Central memory CD8-positive, alpha-beta T cell (primary cell): ENCODE results near the gene RAVER1.
A peak's percentile ranks its signal among the peaks of the same experiment; 100 is the strongest.
"Not testable (repeated sequence)": the region's sequence is repeated elsewhere in the genome, so short reads cannot be mapped to it uniquely, and the experiment has no call there.

Experiments
- ATAC-seq: fragments of 150-1000 bp; cut with Tn5 transposase; replicated peaks from 2 replicates; pipeline ENCODE4 v1.10.0; 2022; ENCODE audit warnings: mild to moderate bottlenecking, moderate FRiP score, moderate number of reproducible peaks; ENCODE audit not compliant: poor library complexity, severe bottlenecking; ENCODE audit errors: extremely low read depth
- DNase-seq, 2 donors: peaks; one replicate each; pipeline ENCODE4 v3.0.0; 2021; ENCODE audit warnings: low spot score in 2 of 2
- H3K27ac Mint-ChIP-seq: one replicate; pipeline ENCODE4 v1.8.0; 2022; ENCODE audit warnings: low read depth, mild to moderate bottlenecking, moderate library complexity, mixed read lengths
- H3K27me3 Mint-ChIP-seq: one replicate; pipeline ENCODE4 v1.8.0; 2022; ENCODE audit warnings: mixed read lengths
- H3K36me3 Mint-ChIP-seq: one replicate; pipeline ENCODE4 v1.8.0; 2022; ENCODE audit warnings: mild to moderate bottlenecking, moderate library complexity, mixed read lengths; ENCODE audit not compliant: insufficient read depth
- H3K4me1 Mint-ChIP-seq: one replicate; pipeline ENCODE4 v1.8.0; 2022; ENCODE audit warnings: mixed read lengths
- H3K4me3 Mint-ChIP-seq: one replicate; pipeline ENCODE4 v1.8.0; 2022; ENCODE audit warnings: mild to moderate bottlenecking, moderate library complexity, mixed read lengths
- H3K9me3 Mint-ChIP-seq: one replicate; pipeline ENCODE4 v1.8.0; 2022; ENCODE audit warnings: mixed read lengths

RAVER1 gene

DNA sequence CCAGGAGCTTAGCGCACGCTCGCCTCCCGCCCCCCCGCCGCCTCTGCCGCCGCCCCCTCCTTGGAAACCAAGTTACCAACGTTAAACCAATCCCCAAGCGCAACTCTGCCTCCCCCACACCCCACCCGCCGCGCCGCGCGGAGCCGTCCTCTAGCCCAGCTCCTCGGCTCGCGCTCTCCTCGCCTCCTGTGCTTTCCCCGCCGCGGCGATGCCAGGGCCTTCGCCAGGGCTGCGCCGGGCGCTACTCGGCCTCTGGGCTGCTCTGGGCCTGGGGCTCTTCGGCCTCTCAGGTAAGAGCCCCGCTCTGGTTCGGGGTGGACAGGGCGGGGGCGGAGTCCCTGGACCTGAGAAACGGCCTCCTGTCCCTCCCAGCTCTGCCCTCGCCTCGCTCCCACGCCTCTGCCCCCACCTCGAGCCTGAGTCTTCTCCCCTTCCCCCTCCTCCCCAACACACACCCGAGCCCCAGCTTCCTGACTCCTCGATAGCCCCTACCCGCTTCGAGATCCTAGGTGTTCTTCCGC, 43.4 kb downstream of the RAVER1 start, which contains the start of gene ICAM5:
Gene ICAM5, plus strand, starts transcription at position 117 of the 521 bp plus-strand sequence. Its CDS starts 92 bp downstream, at position 209.
- Mint-ChIP-seq H3K4me1 (peaks cover 55% of the 10 kb centered on the region), H3K9me3 (no peaks in the 10 kb centered on the region), H3K27ac (peak within 1 kb of the TSS; percentile 92), H3K4me3 (peak within 1 kb of the TSS; percentile 87), H3K27me3 (peaks cover 62% of the 10 kb centered on the region), H3K36me3 (peaks cover 28% of the 10 kb centered on the region)
- ATAC-seq, result peak; percentile 31
- DNase-seq, result no peak

DNA sequence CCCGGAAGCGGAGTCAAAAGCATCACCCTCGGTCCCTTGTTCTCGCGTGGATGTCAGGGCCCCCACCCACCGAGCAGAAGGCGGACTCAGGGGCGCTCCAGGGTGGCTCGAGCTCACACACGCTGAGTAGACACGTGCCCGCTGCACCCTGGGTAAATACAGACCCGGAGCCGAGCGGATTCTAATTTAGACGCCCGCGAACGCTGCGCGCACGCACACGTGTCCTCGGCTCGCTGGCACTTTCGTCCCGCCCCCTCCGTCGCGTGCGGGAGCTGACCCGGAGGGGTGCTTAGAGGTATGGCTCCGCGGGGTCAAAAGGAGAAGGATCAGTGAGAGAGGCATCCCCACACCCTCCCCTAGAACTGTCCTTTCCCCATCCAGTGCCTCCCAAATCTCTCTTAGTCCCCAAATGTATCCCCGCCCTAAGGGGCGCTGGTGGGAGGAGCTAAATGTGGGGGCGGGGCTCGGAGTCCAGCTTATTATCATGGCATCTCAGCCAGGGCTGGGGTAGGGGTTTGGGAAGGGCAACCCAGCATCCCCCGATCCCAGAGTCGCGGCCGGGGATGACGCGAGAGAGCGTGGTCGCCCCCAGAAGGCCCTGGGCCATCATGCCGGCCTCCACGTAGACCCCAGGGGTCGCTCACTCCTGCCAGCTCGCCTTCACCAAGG, 44.0 kb downstream of the RAVER1 start:
- DNase-seq, result peak; percentile 48 to 64
- ATAC-seq, result peak; percentile 75
- no peak overlapping the region for H3K27ac Mint-ChIP-seq
- H3K4me3 Mint-ChIP-seq, result peak overlapping the region; percentile 87
- H3K36me3 Mint-ChIP-seq, result peaks cover 32% of the 10 kb centered on the region
- peaks cover 62% of the 10 kb centered on the region for H3K27me3 Mint-ChIP-seq
- peaks cover 55% of the 10 kb centered on the region for H3K4me1 Mint-ChIP-seq
- H3K9me3 Mint-ChIP-seq, result no peaks in the 10 kb centered on the region

DNA sequence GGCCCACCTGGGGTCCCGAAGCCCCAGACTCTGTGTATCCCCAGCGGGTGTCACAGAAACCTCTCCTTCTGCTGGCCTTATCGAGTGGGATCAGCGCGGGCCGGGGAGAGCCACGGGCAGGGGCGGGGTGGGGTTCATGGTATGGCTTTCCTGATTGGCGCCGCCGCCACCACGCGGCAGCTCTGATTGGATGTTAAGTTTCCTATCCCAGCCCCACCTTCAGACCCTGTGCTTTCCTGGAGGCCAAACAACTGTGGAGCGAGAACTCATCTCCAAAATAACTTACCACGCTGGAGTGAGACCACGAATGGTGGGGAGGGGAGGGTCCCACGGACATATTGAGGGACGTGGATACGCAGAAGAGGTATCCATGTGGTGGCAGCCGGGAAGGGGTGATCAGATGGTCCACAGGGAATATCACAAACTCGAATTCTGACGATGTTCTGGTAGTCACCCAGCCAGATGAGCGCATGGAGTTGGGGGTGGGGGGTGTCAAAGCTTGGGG, 44.6 kb downstream of the RAVER1 start:
- no peak overlapping the region for H3K27ac Mint-ChIP-seq
- H3K27me3 Mint-ChIP-seq, result peaks cover 62% of the 10 kb centered on the region
- no peak for DNase-seq

DNA sequence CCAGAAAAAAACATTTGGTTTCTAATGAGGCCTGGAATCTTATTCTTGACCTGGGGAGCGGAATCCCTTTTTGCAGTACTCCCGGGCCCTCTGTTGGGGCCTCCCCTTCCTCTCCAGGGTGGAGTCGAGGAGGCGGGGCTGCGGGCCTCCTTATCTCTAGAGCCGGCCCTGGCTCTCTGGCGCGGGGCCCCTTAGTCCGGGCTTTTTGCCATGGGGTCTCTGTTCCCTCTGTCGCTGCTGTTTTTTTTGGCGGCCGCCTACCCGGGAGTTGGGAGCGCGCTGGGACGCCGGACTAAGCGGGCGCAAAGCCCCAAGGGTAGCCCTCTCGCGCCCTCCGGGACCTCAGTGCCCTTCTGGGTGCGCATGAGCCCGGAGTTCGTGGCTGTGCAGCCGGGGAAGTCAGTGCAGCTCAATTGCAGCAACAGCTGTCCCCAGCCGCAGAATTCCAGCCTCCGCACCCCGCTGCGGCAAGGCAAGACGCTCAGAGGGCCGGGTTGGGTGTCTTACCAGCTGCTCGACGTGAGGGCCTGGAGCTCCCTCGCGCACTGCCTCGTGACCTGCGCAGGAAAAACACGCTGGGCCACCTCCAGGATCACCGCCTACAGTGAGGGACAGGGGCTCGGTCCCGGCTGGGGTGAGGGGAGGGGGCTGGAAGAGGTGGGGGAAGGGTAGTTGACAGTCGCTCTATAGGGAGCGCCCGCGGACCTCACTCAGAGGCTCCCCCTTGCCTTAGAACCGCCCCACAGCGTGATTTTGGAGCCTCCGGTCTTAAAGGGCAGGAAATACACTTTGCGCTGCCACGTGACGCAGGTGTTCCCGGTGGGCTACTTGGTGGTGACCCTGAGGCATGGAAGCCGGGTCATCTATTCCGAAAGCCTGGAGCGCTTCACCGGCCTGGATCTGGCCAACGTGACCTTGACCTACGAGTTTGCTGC, 46.3 kb downstream of the RAVER1 start, which contains the start of gene ICAM4:
Gene ICAM4, plus strand, starts transcription at position 153 of the 935 bp plus-strand sequence. Its CDS starts 58 bp downstream, at position 211.
- H3K4me3 Mint-ChIP-seq, result peak within 1 kb of the TSS; percentile 40
- ATAC-seq, result no peak
- no peak for DNase-seq
- peaks cover 45% of the 10 kb centered on the region for H3K27me3 Mint-ChIP-seq
- H3K27ac Mint-ChIP-seq, result no peak within 1 kb of the TSS
- H3K9me3 Mint-ChIP-seq, result no peaks in the 10 kb centered on the region
- peaks cover 37% of the 10 kb centered on the region for H3K36me3 Mint-ChIP-seq
- H3K4me1 Mint-ChIP-seq, result peaks cover 43% of the 10 kb centered on the region

More for the DNA sequence above, 44.6 kb downstream of the RAVER1 start:
- H3K4me3 Mint-ChIP-seq, result peak overlapping the region; percentile 87
- no peaks in the 10 kb centered on the region for H3K9me3 Mint-ChIP-seq
- peaks cover 32% of the 10 kb centered on the region for H3K36me3 Mint-ChIP-seq
- ATAC-seq, result no peak
- H3K4me1 Mint-ChIP-seq, result peaks cover 55% of the 10 kb centered on the region

DNA sequence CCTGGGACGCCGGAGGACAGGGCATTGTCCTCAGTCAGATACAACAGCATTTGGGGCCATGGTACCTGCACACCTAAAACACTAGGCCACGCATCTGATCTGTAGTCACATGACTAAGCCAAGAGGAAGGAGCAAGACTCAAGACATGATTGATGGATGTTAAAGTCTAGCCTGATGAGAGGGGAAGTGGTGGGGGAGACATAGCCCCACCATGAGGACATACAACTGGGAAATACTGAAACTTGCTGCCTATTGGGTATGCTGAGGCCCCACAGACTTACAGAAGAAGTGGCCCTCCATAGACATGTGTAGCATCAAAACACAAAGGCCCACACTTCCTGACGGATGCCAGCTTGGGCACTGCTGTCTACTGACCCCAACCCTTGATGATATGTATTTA, 47.9 kb downstream of the RAVER1 start:
- H3K27ac Mint-ChIP-seq, result no peak overlapping the region

DNA sequence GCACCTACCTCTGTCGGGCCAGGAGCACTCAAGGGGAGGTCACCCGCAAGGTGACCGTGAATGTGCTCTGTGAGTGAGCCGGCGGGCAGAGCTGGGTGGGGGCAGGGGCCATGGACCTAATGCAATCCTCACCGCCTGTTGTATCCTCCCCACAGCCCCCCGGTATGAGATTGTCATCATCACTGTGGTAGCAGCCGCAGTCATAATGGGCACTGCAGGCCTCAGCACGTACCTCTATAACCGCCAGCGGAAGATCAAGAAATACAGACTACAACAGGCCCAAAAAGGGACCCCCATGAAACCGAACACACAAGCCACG, 48.4 kb downstream of the RAVER1 start:
- no peak for ATAC-seq
- DNase-seq, result no peak
- peaks cover 25% of the 10 kb centered on the region for H3K4me1 Mint-ChIP-seq
- H3K4me3 Mint-ChIP-seq, result no peak overlapping the region
- H3K27me3 Mint-ChIP-seq, result peaks cover 24% of the 10 kb centered on the region
- H3K36me3 Mint-ChIP-seq, result peaks cover 38% of the 10 kb centered on the region
- H3K9me3 Mint-ChIP-seq, result no peaks in the 10 kb centered on the region
- H3K27ac Mint-ChIP-seq, result no peak overlapping the region

More for the DNA sequence above, 47.9 kb downstream of the RAVER1 start:
- DNase-seq (no peak), ATAC-seq (no peak)
- peaks cover 27% of the 10 kb centered on the region for H3K4me1 Mint-ChIP-seq
- H3K4me3 Mint-ChIP-seq, result no peak overlapping the region
- H3K27me3 Mint-ChIP-seq, result peaks cover 29% of the 10 kb centered on the region
- H3K9me3 Mint-ChIP-seq, result no peaks in the 10 kb centered on the region
- H3K36me3 Mint-ChIP-seq, result peaks cover 37% of the 10 kb centered on the region

DNA sequence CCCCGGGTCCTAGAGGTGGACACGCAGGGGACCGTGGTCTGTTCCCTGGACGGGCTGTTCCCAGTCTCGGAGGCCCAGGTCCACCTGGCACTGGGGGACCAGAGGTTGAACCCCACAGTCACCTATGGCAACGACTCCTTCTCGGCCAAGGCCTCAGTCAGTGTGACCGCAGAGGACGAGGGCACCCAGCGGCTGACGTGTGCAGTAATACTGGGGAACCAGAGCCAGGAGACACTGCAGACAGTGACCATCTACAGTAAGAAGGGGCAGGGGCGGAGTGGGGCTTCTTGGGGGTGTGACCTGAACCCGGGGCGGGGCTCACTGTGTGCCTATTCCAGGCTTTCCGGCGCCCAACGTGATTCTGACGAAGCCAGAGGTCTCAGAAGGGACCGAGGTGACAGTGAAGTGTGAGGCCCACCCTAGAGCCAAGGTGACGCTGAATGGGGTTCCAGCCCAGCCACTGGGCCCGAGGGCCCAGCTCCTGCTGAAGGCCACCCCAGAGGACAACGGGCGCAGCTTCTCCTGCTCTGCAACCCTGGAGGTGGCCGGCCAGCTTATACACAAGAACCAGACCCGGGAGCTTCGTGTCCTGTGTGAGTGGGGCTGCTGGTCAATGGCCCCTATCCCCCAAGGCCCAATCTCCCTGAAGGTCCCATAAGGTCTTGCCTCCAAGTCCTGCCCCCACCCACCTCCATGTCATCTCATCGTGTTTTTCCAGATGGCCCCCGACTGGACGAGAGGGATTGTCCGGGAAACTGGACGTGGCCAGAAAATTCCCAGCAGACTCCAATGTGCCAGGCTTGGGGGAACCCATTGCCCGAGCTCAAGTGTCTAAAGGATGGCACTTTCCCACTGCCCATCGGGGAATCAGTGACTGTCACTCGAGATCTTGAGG, 49.0 kb downstream of the RAVER1 start:
- DNase-seq (no peak), ATAC-seq (no peak)
- Mint-ChIP-seq H3K4me3 (no peak overlapping the region), H3K9me3 (no peaks in the 10 kb centered on the region), H3K36me3 (peaks cover 41% of the 10 kb centered on the region), H3K4me1 (peaks cover 29% of the 10 kb centered on the region), H3K27me3 (peaks cover 19% of the 10 kb centered on the region), H3K27ac (no peak overlapping the region)

DNA sequence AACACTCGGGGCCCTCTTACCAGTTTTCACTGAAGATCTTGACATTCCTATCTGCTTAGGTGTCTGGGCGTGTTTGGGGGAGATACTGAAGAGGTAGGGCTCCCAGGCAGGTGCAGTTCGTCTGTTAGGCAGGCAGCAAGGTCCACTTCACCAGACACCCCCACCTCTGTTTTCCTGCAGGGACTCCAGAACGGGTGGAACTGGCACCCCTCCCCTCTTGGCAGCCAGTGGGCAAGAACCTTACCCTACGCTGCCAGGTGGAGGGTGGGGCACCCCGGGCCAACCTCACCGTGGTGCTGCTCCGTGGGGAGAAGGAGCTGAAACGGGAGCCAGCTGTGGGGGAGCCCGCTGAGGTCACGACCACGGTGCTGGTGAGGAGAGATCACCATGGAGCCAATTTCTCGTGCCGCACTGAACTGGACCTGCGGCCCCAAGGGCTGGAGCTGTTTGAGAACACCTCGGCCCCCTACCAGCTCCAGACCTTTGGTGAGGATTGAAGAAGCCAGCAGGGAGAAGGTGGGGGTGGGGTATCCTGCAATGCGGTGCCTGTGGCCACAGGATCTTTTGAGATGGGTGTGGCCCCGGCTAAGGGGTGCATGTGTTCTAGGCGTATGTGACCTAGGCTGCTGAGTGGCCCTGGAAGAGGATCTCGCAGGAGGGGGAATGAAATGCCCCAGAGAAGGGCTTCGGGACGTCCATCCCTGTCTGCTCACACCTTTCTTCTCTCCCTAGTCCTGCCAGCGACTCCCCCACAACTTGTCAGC, 49.8 kb downstream of the RAVER1 start:
- no peaks in the 10 kb centered on the region for H3K9me3 Mint-ChIP-seq
- no peak for ATAC-seq
- no peak overlapping the region for H3K27ac Mint-ChIP-seq
- H3K36me3 Mint-ChIP-seq, result peaks cover 42% of the 10 kb centered on the region
- no peak overlapping the region for H3K4me3 Mint-ChIP-seq
- H3K27me3 Mint-ChIP-seq, result peaks cover 11% of the 10 kb centered on the region
- no peak for DNase-seq
- peaks cover 27% of the 10 kb centered on the region for H3K4me1 Mint-ChIP-seq

DNA sequence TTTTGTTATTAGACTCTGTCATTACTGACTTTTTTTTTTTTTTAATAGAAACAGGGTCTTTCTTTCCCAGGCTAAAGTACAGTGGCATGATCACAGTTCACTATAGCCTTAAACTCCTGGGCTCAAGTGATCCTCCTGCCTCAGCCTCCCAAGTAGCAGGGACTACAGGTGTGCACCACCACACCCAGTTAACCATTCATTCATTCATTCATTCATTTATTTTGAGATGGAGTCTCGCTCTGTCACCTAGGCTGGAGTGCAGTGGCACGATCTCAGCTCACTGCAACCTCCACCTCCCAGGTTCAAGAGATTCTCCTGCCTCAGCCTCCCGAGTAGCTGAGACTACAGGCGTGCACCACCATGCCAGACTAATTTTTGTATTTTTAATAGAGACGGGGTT, 51.3 kb downstream of the RAVER1 start:
- H3K27ac Mint-ChIP-seq, DNase-seq, H3K9me3 Mint-ChIP-seq, H3K27me3 Mint-ChIP-seq, H3K4me3 Mint-ChIP-seq, ATAC-seq: not testable (repeated sequence)
- H3K4me1 Mint-ChIP-seq, result peaks cover 25% of the 10 kb centered on the region
- peaks cover 50% of the 10 kb centered on the region for H3K36me3 Mint-ChIP-seq

DNA sequence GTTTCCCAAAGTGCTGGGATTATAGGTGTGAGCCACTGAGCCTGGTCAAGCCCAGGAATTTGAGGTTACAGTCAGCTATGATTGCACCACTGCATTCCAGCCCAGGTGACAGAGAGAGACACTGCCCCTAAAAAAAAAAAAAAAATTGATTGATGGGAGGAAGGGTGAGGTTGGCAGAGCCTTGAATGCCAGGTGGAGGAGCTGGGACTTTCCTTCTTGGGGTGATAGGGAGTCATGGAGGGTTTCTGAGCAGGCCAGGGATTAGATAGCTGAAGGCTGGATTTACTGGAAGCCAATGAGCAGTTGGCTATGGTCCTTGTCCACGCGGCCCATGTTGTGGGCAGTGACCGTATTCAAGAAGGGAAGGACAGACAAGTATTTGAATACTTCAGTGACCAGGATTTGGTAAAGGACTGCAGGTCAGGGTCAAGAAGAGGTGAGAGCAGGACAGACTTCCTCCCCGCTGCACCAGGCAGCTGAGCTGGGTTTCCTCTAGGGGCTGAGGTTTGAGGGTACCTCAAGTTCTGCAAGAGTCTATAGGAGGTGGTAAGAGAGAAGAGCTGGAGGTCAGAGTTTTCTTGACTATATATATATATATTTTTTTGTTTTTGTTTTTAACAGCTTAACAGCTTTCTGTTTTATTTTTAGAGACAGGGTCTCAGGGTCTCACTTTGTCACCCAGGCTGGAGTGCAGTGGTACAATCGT, 53.4 kb downstream of the RAVER1 start:
- Mint-ChIP-seq H3K36me3 (peaks cover 42% of the 10 kb centered on the region), H3K27me3 (no peaks in the 10 kb centered on the region), H3K4me1 (peaks cover 15% of the 10 kb centered on the region), H3K4me3 (no peak overlapping the region), H3K27ac (no peak overlapping the region), H3K9me3 (no peaks in the 10 kb centered on the region)
- ATAC-seq, result peak; percentile 62
- DNase-seq, result no peak

DNA sequence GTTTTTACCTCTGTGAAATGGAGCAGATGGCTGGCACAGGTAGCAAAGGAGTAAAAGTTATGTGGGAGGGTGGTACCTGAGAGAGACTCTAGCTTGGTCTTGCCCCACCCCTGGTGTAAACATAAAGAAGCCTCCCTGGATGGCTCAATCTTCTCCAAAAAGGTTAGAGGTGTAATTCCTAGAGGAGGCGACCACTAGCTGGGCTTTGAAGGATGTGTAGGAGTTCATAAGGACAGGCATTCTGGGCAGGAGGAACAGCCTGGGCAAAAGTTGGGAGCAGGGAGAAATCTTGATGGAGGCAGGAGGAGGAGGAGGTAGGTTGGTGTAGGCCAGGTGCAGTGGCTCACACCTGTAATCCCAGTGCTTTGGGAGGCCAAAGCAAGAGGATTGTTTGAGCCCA, 54.4 kb downstream of the RAVER1 start:
- no peak overlapping the region for H3K27ac Mint-ChIP-seq
- ATAC-seq, result no peak
- peak overlapping the region; percentile 8 for H3K4me3 Mint-ChIP-seq

More for the DNA sequence above, 54.4 kb downstream of the RAVER1 start:
- no peak for DNase-seq
- H3K9me3 Mint-ChIP-seq, result no peaks in the 10 kb centered on the region
- H3K4me1 Mint-ChIP-seq, result peaks cover 23% of the 10 kb centered on the region
- H3K27me3 Mint-ChIP-seq, result no peaks in the 10 kb centered on the region
- H3K36me3 Mint-ChIP-seq, result peaks cover 41% of the 10 kb centered on the region
